DND-41 (cell line): ENCODE data around the gene ZNF22.

Source experiments
- ATAC-seq: fragments of 200-7000 bp; cut with Tn5 transposase; 3 replicates; pipeline ENCODE4 v1.9.1; 2021; ENCODE audit warnings: low read depth; ENCODE audit not compliant: insufficient read depth
- DNase-seq: peaks from one replicate; pipeline ENCODE4 v3.0.0-alpha.2; 2020
- H2AFZ ChIP-seq: 2 replicates; pipeline ENCODE4 v1.6.0; 2012; ENCODE audit warnings: low read depth, low read length
- H3K27ac ChIP-seq: 2 replicates; pipeline ENCODE4 v1.5.1; 2012; ENCODE audit warnings: low read length, inconsistent platforms
- H3K27me3 ChIP-seq: fragments of 200-600 bp; sonication (generic); 2 replicates; pipeline ENCODE4 v1.6.0; 2012; ENCODE audit warnings: low read length, mild to moderate bottlenecking, inconsistent platforms; ENCODE audit not compliant: insufficient read depth, poor library complexity
- H3K36me3 ChIP-seq: 2 replicates; pipeline ENCODE4 v1.5.1; 2012; ENCODE audit warnings: low read length, inconsistent platforms; ENCODE audit not compliant: insufficient read depth
- H3K4me1 ChIP-seq: 2 replicates; pipeline ENCODE4 v1.5.1; 2012; ENCODE audit warnings: mild to moderate bottlenecking, low read length; ENCODE audit not compliant: insufficient read depth
- H3K4me2 ChIP-seq: 2 replicates; pipeline ENCODE4 v1.6.0; 2012; ENCODE audit warnings: mild to moderate bottlenecking, moderate library complexity, low read length, inconsistent platforms; ENCODE audit not compliant: insufficient read depth
- H3K4me3 ChIP-seq, 2 experiments: fragments of 200-600 bp in 1 of 2; shearing (Covaris generic) in 1 of 2; 2 replicates each; pipeline ENCODE4 v1.5.1; 2012 to 2016; ENCODE audit warnings: inconsistent platforms in 2 of 2, low read length in 2 of 2, mild to moderate bottlenecking in 2 of 2, low read depth in 1 of 2, moderate library complexity in 1 of 2
- H3K79me2 ChIP-seq: 2 replicates; pipeline ENCODE4 v1.6.0; 2012; ENCODE audit warnings: low read length, inconsistent platforms; ENCODE audit not compliant: insufficient read depth
- H3K9ac ChIP-seq: 2 replicates; pipeline ENCODE4 v1.6.0; 2012; ENCODE audit warnings: low read depth, mild to moderate bottlenecking, inconsistent platforms, low read length, moderate library complexity
- H3K9me3 ChIP-seq: 2 replicates; pipeline ENCODE4 v1.5.1; 2012; ENCODE audit warnings: low read length, moderate library complexity, mild to moderate bottlenecking, inconsistent platforms; ENCODE audit not compliant: insufficient read depth, severe bottlenecking
- H4K20me1 ChIP-seq: 2 replicates; pipeline ENCODE4 v1.6.0; 2012; ENCODE audit warnings: low read length; ENCODE audit not compliant: insufficient read depth
- CTCF ChIP-seq: IDR thresholded peaks from 2 replicates; pipeline ENCODE4 v1.5.1; 2012; ENCODE audit warnings: borderline replicate concordance, low read length, moderate library complexity, mild to moderate bottlenecking; ENCODE audit not compliant: poor library complexity, severe bottlenecking; ENCODE audit errors: extremely low read depth
- EZH2 ChIP-seq: IDR thresholded peaks from 3 replicates; pipeline ENCODE4 v1.6.1; 2012; ENCODE audit warnings: borderline replicate concordance, low read depth, mild to moderate bottlenecking, moderate library complexity, low read length, inconsistent platforms; ENCODE audit not compliant: severe bottlenecking

The ZNF22 gene

GRCh38 chr10:44985175-44985681 lies 15.5 kb upstream of the ZNF22 start:
- Histone ChIP-seq H3K9ac (no peak overlapping the region), H3K79me2 (no peaks in the 10 kb centered on the region), H2AFZ (no peak overlapping the region), H3K27ac (no peak overlapping the region), H3K4me3 (no peak overlapping the region), H3K4me2 (no peak overlapping the region), H3K36me3 (no peaks in the 10 kb centered on the region), H4K20me1 (no peaks in the 10 kb centered on the region), H3K27me3 (no peaks in the 10 kb centered on the region), H3K9me3 (no peaks in the 10 kb centered on the region), H3K4me1 (no peaks in the 10 kb centered on the region)
- TF ChIP-seq EZH2 (no peak), CTCF (no peak)
- DNase-seq (no peak), ATAC-seq (no peak)

GRCh38 chr10:44986179-44986578 lies 14.5 kb upstream of the ZNF22 start:
- no peaks in the 10 kb centered on the region for H3K4me1 ChIP-seq
- TF ChIP-seq CTCF, result no peak
- no peak for TF ChIP-seq EZH2

GRCh38 chr10:44986670-44987069 lies 14.1 kb upstream of the ZNF22 start:
- Histone ChIP-seq H4K20me1 (no peaks in the 10 kb centered on the region), H3K4me1 (no peaks in the 10 kb centered on the region), H3K9ac (no peak overlapping the region), H3K4me3 (no peak overlapping the region), H3K27me3 (no peaks in the 10 kb centered on the region), H3K27ac (no peak overlapping the region), H2AFZ (no peak overlapping the region), H3K36me3 (no peaks in the 10 kb centered on the region), H3K9me3 (no peaks in the 10 kb centered on the region), H3K79me2 (no peaks in the 10 kb centered on the region), H3K4me2 (no peak overlapping the region)
- DNase-seq (no peak), ATAC-seq (no peak)
- no peak for TF ChIP-seq CTCF

More at GRCh38 chr10:44986179-44986578, 14.5 kb upstream of the ZNF22 start:
- Histone ChIP-seq H3K36me3 (no peaks in the 10 kb centered on the region), H3K27me3 (no peaks in the 10 kb centered on the region), H3K27ac (no peak overlapping the region), H3K4me3 (no peak overlapping the region), H3K9ac (no peak overlapping the region), H4K20me1 (no peaks in the 10 kb centered on the region), H3K9me3 (no peaks in the 10 kb centered on the region), H2AFZ (no peak overlapping the region), H3K79me2 (no peaks in the 10 kb centered on the region), H3K4me2 (no peak overlapping the region)
- ATAC-seq (no peak), DNase-seq (no peak)
